NCI-H2107 (cell line): ENCODE results near the gene ADNP.

ENCODE experiments used
- DNase-seq: peaks from one replicate; lab custom pipeline; 2025; lab: John Stamatoyannopoulos, UW

ADNP gene

DNA sequence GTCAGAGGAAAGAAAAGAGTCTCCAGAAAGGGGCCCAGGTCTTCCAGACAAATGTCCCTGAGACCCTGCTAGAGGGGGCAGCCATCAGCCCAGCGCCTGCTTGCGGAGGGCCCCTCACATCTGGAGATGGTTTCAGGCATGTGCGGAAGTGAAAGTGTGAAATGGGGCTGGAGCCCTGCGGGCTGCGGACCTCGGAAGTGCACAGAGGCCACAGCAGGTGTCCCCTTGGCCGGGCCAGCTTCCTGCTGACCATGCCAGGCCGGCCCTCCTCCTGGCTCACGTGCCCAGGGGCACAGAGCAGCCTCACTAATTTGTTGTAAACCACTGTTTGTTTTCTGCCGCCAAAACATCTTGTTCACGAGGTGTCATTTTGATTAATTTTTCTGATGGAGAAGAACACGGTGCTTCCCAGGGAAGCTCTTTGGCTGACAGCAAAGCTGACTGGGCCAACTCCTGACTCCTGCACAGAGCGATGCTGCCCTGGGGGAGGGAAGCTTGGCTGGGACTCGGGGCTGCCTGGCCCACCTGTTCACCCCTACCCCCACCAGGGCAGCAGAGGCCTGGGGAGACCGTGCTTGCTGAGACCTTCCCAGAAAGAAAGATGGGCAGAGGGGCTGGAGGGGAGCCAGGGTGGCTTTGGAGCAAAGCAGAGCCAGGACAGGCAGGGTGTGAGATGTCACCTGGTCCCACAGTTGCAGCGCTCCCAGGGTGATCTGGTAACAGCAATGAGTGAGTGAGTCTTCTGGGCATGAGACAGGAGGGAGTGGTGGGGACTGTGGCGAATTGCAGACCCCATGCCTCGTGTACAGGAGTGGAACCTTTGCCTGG is 82.2 kb downstream of the ADNP start:
- no peak for DNase-seq

DNA sequence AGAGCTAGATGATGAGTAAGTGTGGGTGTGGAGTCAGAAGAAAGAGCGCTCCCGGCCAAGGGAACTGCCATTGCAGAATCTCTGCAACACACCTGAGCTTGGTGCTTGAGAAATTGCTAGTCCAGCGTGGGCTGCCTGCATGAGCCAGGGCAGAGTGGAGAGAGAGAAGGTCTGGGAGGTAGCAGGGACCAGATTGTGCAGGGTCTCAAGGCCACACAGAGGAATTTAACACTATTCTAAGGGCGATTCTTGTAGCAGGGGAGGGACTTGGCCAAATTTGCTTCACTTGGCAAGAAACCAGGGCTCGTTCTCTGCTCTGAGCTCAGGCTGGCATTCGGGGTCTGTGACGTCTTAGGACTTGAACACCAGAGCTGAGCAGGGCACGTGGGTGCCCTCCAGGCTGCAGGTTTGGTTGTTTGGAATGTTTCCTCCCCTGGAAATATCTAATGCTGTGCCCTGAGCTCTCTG is 82.9 kb downstream of the ADNP start:
- DNase-seq, result no peak

DNA sequence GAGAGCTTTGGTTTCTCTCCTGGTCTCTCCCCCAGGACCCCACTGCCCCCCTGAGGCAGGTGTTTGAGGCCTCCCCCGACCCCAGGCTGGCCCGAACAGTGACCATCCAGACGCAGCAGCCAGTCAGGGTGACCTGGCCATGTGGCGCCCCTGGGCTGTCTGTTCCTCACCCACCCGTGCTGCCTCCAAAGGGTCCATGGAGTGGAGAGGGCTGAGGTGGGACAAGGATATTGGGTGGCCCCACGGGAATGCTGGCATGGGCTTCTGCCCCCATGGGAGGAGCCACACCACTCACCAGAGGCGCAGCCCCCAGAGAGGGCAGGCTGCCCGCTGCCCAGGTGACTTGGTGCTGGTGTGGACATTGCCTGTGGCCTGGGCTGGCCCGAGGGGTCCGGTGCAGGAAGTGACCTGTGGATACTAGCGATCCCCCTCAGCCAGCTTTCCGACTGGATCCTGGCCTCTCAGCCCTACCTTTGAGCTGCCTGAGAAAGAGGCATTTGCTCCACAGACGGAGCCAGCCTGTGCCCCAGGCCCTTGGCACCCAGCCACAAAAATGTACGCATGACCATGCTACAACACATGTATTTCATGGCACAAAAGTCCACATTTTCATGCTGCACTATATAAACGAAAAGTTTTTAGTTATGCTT is 85.5 kb downstream of the ADNP start:
- no peak for DNase-seq

DNA sequence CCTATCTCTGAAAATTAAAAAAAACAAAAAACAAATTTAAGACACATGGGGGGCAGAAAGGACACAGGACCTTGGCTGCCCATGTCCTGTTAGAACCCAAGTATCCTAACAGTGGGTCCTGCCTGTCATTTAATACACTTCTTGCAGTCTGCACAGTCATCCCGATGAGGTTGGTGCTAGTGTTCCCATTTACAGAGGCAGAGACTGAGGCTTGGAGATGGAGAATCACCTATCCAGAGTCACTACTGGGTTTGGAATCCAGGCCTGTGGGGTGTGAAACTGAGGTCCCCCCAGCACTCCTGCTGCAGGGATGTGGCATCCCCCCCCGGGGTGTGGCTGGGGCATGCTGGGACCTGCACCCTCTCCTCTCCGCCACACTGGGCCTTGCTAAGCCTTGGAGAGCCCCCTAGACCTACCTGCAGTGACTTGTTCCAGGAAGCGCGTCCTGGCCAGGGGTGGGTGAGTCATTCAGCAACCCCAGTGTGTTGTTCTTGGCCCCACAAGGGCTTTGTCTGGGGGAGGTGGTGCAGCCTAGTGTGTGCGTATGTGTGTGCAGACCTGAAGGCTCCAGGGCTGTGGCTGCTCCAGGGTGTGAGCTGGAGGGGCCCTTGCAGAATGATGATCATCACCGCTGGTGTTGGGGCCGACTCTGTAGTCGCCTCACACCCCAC is 86.7 kb downstream of the ADNP start:
- DNase-seq, result no peak

DNA sequence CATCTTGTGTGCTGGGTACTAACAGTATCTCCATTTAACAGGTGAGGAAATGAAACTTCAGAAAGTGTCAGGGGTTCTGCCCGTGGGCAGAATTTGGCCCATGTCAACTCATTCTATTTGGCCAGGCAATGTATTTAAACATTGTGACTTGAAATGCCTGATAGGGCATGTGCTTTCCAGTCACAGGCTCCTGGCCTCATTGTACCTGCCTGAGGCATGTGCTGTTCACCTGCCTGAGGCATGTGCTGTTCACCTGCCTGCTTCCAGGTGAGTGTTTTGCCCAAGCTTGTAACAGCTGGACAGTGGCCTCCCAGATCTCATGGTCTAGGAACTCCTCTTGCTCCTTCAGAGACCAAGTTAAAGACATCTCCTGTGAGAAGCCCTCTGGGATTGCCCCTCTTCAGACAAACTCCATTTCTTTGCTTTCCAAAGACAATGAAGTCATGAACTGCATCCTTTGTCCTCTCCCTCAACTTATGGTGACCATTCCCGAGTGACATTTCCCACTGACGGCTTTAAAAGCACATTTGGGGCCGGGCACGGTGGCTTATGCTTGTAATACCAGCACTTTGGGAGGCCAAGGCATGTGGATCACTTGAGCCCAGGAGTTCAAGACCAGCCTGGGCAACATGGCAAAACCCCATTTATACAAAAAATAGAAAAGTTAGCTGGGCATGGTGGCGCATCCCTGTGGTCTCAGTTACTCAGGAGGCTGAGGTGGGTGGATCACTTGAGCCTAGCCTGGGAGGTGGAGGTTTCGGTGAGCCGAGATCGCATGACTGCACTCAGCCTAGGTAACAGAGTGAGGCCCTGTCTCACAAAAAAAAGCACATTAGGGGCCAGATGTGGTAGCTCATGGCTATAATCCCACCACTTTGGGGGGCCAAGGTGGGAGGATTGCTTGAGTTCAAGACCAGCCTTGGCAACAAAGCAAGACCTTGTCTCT is 87.6 kb downstream of the ADNP start:
- DNase-seq, result no peak

DNA sequence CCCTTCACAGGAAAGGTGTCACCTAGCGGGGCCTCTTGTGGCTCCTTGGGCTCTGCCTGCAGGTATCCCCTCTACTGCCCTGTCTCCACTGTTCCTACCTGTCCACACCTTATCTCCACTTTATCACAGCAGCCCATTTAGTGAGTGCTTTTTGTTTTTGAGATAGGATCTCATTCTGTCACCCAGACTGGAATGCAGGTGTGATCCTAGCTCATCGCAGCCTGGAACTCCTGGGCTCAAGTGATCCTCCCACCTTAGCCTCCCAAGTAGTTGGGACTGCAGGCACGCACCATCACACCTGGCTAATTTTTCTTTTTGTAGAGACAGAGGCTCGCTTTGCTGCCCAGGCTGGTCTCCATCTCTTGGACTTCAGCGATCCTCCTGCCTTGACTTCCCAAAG is 88.4 kb downstream of the ADNP start:
- DNase-seq, result no peak
